MCF 10A (cell line): ENCODE data around the gene TFIP11. TPM values are rescaled to one million over a fixed set of nuclear protein-coding genes. Genes with fewer than 3 reads are reported as not detected.

Experiments used
- BruUV-seq: library from RNA; stranded (reverse); fragments of 400-500 nt; replicated peaks from 2 replicates; lab custom pipeline; 2021; lab: Mats Ljungman, UMichigan
- CTCF ChIA-PET: fragments of 300-600 bp; sonication (Branson Sonifier 250); formaldehyde crosslinking; extraction: SDS; loops from one replicate; lab custom pipeline; 2021; ENCODE audit warnings: antibody characterized with exemption, inconsistent platforms; lab: Yijun Ruan, JAX
- POLR2A ChIA-PET: fragments of 300-600, 350-650 bp; sonication (Branson Sonifier 250); formaldehyde crosslinking; extraction: SDS; loops from one replicate; lab custom pipeline; 2020; ENCODE audit warnings: antibody characterized with exemption, inconsistent platforms; lab: Yijun Ruan, JAX
- DNase-seq: peaks from one replicate; pipeline ENCODE4 v3.0.0-alpha.2; 2018; ENCODE audit not compliant: unreplicated experiment
- H3K27ac Mint-ChIP-seq: one replicate; pipeline ENCODE4 v1.8.0; 2022; ENCODE audit warnings: mild to moderate bottlenecking, low read depth, mixed read lengths; ENCODE audit not compliant: unreplicated experiment
- H3K27me3 Mint-ChIP-seq: one replicate; pipeline ENCODE4 v1.8.0; 2022; ENCODE audit warnings: mixed read lengths; ENCODE audit not compliant: insufficient read depth, unreplicated experiment
- H3K36me3 Mint-ChIP-seq: one replicate; pipeline ENCODE4 v1.8.0; 2022; ENCODE audit warnings: mild to moderate bottlenecking, moderate library complexity, mixed read lengths; ENCODE audit not compliant: insufficient read depth, unreplicated experiment
- H3K4me1 Mint-ChIP-seq: one replicate; pipeline ENCODE4 v1.8.0; 2022; ENCODE audit warnings: mixed read lengths; ENCODE audit not compliant: insufficient read depth, unreplicated experiment
- H3K4me3 Mint-ChIP-seq: one replicate; pipeline ENCODE4 v1.8.0; 2022; ENCODE audit warnings: mild to moderate bottlenecking, moderate library complexity, mixed read lengths; ENCODE audit not compliant: unreplicated experiment
- H3K9me3 Mint-ChIP-seq: one replicate; pipeline ENCODE4 v1.8.0; 2022; ENCODE audit warnings: mixed read lengths; ENCODE audit not compliant: unreplicated experiment
- CTCF ChIP-seq: fragments of 200-600 bp; IDR thresholded peaks from one replicate; pipeline ENCODE4 v1.8.0; 2022; ENCODE audit warnings: antibody characterized with exemption, mild to moderate bottlenecking; ENCODE audit not compliant: unreplicated experiment
- intact Hi-C: fragments of 100-400 bp; cut with micrococcal nuclease; formaldehyde crosslinking; loops from 2 replicates; pipeline ENCODE4 v1.14.1; 2022
- total RNA-seq: library from RNA; stranded (reverse); gene quantifications from 2 replicates; pipeline ENCODE4 v1.2.3, GENCODE V29; 2022

The TFIP11 gene
- total RNA-seq, 1 experiment from 2014 or later: 41.0 TPM

DNA sequence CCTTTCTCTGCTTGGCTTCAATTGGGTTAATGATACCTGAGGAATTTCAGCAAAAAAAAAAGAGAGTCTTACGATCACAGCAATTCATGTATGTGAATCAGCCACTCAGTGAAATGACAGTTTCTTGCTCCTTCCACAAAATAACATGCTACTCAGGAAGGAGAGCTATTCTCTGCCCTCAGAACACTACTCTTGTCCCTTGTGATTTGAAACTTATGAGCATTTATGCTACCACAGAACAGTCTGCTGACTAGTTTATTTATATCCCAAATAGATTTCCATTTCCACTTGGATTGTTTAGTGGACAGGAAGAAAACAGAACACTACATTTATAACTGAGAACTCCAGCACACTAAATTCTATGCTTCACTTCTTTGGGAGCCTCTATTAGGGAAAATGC lies 8.5 kb downstream of the TFIP11 start:
- CTCF ChIA-PET: interaction anchor here (0.7 to 2.8 kb wide), 13 partner anchors 9 to 161 kb away, joined by 3 to 13 read pairs (median 4); partner anchors contain the start of genes TFIP11 and TPST2
- no peak for TF ChIP-seq CTCF
- POLR2A ChIA-PET: interaction anchor here (0.7 to 2.8 kb wide), 4 partner anchors 9 to 25 kb away, joined by 4 to 19 read pairs (median 6); partner anchors contain the start of genes HPS4, SRRD and TFIP11
- Mint-ChIP-seq H3K27ac (no peak overlapping the region), H3K4me1 (no peaks in the 10 kb centered on the region), H3K9me3 (no peaks in the 10 kb centered on the region), H3K4me3 (no peak overlapping the region), H3K27me3 (no peaks in the 10 kb centered on the region), H3K36me3 (peaks cover 94% of the 10 kb centered on the region)
- no peak for DNase-seq
- no TSS peak for BruUV-seq
- intact Hi-C loops: no loop called here

DNA sequence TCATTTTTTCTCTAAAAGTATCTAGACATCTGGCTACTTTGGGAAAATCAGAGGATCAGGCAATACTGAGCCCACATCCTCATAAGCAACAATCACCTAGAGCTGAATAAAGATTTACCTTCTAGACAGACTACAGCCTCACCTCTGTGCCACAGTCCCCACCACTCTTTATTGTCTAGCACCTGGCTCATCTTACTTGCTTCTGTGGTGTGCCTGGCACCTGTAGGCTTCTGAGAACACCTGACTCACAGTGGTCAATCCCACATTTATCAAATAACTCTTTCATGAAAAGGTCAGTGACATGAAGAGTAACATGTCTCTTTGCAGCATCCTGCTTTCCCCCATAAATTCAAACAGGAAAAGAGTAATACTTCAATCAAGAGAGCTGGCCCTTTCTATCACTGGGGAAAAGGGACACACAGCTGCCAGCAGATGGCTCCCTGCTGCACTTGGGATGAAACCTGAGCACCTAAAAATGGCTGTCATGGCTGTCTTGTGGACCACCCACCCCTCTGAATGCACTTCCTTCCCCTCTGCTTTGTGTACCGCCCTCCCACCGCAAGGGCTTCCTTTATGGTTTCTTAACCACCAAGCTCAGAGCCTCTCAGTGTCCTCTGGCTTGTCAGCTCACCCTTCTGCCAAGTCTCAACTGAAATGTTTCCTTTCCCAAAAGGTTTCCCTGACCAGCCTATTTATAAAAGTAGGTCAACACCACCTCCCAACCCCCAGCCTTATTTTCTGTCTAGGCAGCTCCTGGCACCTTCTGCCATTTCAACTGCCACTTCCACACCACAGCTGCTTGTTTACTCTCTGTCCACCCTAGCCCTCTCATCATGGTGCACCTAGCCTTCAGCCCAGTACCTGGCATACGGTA lies 9.3 kb downstream of the TFIP11 start:
- TF ChIP-seq CTCF: peak; percentile 43
- intact Hi-C loops: no loop called here
- Mint-ChIP-seq H3K4me1 (no peaks in the 10 kb centered on the region), H3K27me3 (no peaks in the 10 kb centered on the region), H3K4me3 (no peak overlapping the region), H3K27ac (no peak overlapping the region), H3K9me3 (no peaks in the 10 kb centered on the region), H3K36me3 (peaks cover 94% of the 10 kb centered on the region)
- ChIA-PET POLR2A (interaction anchor here (0.8 to 2.8 kb wide), 3 partner anchors 9 to 88 kb away, joined by 3 to 19 read pairs (median 3); partner anchors contain the start of gene TFIP11), CTCF (interaction anchor here (0.5 to 2.8 kb wide), 19 partner anchors 8 to 1444 kb away, joined by 3 to 13 read pairs (median 4); partner anchors contain the start of genes HPS4, SRRD, TFIP11 and TPST2)
- no TSS peak for BruUV-seq
- peak; percentile 18 for DNase-seq

DNA sequence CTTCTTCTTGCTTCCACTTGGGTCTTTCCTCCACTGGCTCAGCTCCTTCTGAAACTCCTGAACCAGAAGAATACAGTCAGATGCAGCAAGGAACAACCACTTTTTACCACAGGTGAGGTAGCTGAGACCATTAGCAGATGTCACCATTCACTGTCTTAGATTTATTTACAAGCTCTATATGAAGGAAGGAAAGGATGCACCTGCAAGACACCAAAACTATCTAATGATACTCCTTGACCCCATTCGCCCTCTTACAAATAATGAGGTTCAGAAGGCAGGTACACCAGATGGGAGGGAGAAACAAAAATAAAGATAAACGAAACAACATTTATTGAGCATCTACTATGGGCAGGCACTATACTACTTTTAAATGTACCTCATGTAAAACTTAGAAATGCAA lies 10.3 kb downstream of the TFIP11 start:
- CTCF ChIA-PET: interaction anchor here (0.5 to 2.8 kb wide), 17 partner anchors 8 to 951 kb away, joined by 3 to 13 read pairs (median 4); partner anchors contain the start of genes HPS4, SRRD and TFIP11

More for the DNA sequence above, 10.3 kb downstream of the TFIP11 start:
- DNase-seq: no peak
- intact Hi-C loops: no loop called here
- POLR2A ChIA-PET: interaction anchor here (0.8 to 2.8 kb wide), 4 partner anchors 8 to 18 kb away, joined by 3 to 19 read pairs (median 4); partner anchors contain the start of genes HPS4, SRRD and TFIP11
- Mint-ChIP-seq H3K27me3 (no peaks in the 10 kb centered on the region), H3K4me3 (no peak overlapping the region), H3K27ac (no peak overlapping the region), H3K36me3 (peaks cover 98% of the 10 kb centered on the region), H3K4me1 (no peaks in the 10 kb centered on the region), H3K9me3 (no peaks in the 10 kb centered on the region)
- TF ChIP-seq CTCF: no peak
- no TSS peak for BruUV-seq
